Activated naive CD4-positive, alpha-beta T cell treated with Interleukin-2 at 50 U/mL for 16 hours (primary cell): ENCODE data around the gene KRT36.

Experiments
- DNase-seq: peaks from one replicate; pipeline ENCODE4 v3.0.0-alpha.2; 2020

KRT36 gene

GRCh38 chr17:41489531-41489930 lies at the start of gene KRT36:
Gene KRT36 (minus strand): TSS chr17:41489910. CDS start chr17:41489864, 46 bp downstream.
- no peak for DNase-seq

- DNase-seq = no peak
These were observed 49.4 kb upstream of the KRT36 start for GRCh38 chr17:41539071-41539492.

- no peak for DNase-seq
These were observed 48.9 kb upstream of the KRT36 start for GRCh38 chr17:41538565-41538991.

- DNase-seq = no peak
These were observed 48.3 kb upstream of the KRT36 start for GRCh38 chr17:41537990-41538389.

GRCh38 chr17:41537614-41537954 lies 47.9 kb upstream of the KRT36 start:
- DNase-seq = no peak

GRCh38 chr17:41536741-41537613 lies 47.3 kb upstream of the KRT36 start:
- no peak for DNase-seq

- no peak for DNase-seq
These were observed 46.2 kb upstream of the KRT36 start for GRCh38 chr17:41535764-41536481.

- no peak for DNase-seq
These were observed 45.3 kb upstream of the KRT36 start for GRCh38 chr17:41534899-41535546.

- no peak for DNase-seq
These were observed 43.9 kb upstream of the KRT36 start for GRCh38 chr17:41533613-41534012.

GRCh38 chr17:41532947-41533570 lies 43.3 kb upstream of the KRT36 start:
- DNase-seq = no peak

- DNase-seq = no peak
These were observed 42.3 kb upstream of the KRT36 start for GRCh38 chr17:41531993-41532392.

- no peak for DNase-seq
These were observed 40.6 kb upstream of the KRT36 start for GRCh38 chr17:41530062-41531048.

GRCh38 chr17:41529491-41529915 lies 39.8 kb upstream of the KRT36 start:
- no peak for DNase-seq

- DNase-seq = no peak
These were observed 39.2 kb upstream of the KRT36 start for GRCh38 chr17:41528959-41529353.

GRCh38 chr17:41527063-41528023 lies 37.6 kb upstream of the KRT36 start:
- DNase-seq = no peak

GRCh38 chr17:41524261-41524660 lies 34.6 kb upstream of the KRT36 start:
- DNase-seq = no peak

- DNase-seq = no peak
These were observed 34.1 kb upstream of the KRT36 start for GRCh38 chr17:41523787-41524186.

- DNase-seq = no peak
These were observed 33.5 kb upstream of the KRT36 start for GRCh38 chr17:41523225-41523593.

GRCh38 chr17:41522301-41523224 lies 32.9 kb upstream of the KRT36 start:
- DNase-seq = no peak
